ENCODE measurements around the gene SLC16A6. TPM values are rescaled to one million over a fixed set of nuclear protein-coding genes. Genes with fewer than 3 reads are reported as not detected.
"Not testable (repeated sequence)": the region's sequence is repeated elsewhere in the genome, so short reads cannot be mapped to it uniquely, and the experiment has no call there.

Gene SLC16A6
- total RNA-seq, 1 experiment from 2014 or later: 0.17 TPM

DNA sequence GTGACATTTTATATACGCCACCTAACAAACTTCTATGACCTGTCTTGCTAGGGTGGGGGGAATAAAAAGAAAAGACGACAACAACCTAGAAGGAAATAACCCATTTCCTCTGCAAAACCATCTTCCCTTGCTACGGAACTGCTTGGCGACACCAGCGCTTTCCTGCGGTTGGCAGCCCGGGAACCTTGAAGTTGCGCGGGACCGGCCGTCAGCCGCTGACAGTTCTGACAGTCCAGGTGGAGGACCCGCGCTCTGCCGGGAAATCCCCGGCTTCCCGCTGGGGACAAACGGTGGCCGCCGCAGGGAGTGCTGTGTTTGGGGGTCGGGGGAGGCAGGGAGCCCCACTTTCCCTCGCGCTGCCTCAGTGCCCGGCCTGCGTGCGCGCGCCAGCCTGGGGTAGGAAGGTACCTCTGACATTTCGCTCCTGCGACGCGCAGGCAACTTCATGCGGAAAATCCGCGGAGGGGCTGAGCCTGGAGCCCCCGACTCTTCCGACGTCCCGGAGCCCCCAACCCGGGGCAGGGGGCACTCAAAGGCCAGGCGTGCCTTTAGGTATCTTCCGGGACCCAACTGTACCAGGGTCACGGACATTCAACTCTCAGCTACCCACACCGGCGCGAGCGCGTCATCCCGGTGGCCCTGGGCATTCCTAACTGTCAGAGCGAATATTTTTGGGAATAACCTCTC is 516 bp downstream of the SLC16A6 start:
- no peak for DNase-seq (ENCODE audit: low read depth)

DNA sequence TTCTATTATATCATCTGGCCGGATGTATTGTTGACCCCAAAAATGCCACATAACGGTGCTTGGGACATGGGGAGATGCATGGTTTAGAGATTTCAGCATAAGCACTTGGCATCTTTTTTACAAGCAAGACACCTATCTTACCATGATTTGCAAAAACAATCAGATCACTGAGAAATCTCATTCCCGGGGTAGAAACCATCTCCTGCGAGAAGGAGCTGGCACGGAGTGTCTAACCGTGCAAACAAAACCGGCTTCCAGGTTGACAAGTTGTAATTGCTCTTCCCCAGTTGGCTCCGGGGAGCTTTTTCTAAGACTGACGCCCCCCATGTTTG is 1.0 kb downstream of the SLC16A6 start:
- no peak for DNase-seq (ENCODE audit: low read depth)

DNA sequence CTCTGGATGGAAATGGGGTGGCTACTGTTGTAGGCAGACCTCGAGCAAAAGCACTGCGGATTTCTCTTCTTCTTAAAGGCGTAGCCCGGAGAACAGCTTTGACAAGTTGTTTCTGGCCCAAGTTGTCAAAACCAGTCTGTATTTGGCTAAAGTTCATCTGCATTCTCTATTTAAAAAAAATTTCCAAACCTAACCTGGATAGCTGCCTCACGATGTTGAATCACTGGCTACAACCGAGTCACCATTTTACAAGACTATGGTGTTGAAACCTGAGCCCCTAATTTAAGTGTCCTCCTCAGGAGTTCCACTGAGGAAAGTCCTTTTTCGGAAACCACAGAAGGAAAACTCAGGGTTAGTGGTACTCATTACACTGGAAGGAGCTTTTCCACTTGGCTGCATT is 1.5 kb downstream of the SLC16A6 start:
- no peak for DNase-seq (ENCODE audit: low read depth)

DNA sequence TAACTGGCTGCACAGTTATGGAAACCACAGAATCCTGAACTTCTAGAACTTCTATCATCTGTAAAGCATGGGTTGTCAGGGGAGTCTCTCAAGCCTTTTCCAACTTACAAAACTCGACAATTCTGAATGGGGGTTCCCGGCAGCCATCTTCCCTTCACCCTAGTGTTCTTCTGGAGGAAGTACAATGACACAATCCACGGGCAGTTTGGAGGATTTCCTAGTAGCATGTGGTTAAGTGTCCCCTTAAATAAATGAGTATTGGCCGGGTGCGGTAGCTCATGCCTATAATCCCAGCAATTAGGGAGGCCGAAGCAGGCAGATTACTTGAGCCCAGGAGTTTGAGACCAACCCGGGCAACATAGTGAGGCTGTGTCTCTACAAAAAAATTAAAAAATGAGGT is 2.1 kb downstream of the SLC16A6 start:
- no peak for DNase-seq (ENCODE audit: low read depth)

DNA sequence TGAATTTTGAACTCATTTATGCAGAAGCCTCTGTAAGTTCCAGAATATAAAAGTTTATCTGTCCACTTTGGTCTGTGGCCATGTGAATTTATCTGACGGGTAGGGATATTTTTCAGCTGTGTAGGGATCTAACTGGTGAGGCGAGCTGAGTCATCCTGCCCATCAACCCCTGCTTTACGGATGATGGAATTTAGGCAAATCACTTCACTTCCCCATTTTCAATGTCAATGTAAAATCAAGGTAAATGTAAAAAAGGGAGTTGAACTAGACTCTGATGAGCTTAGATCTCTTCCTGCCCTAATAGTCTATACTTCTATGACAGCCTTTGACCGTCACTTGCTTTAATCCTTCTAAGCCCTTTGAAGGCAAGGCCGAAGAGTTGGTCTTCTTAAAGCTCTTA is 2.6 kb downstream of the SLC16A6 start:
- DNase-seq (ENCODE audit: low read depth): no peak

DNA sequence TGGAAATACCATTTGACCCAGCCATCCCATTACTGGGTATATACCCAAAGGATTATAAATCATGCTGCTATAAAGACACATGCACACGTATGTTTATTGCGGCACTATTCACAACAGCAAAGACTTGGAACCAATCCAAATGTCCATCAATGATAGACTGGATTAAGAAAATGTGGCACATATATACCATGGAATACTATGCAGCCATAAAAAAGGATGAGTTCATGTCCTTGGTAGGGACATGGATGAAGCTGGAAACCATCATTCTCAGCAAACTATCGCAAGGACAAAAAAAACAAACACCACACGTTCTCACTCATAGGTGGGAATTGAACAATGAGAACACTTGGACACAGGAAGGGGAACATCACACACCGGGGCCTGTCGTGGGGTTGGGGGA is 9.0 kb downstream of the SLC16A6 start:
- DNase-seq (ENCODE audit: low read depth): not testable (repeated sequence)

DNA sequence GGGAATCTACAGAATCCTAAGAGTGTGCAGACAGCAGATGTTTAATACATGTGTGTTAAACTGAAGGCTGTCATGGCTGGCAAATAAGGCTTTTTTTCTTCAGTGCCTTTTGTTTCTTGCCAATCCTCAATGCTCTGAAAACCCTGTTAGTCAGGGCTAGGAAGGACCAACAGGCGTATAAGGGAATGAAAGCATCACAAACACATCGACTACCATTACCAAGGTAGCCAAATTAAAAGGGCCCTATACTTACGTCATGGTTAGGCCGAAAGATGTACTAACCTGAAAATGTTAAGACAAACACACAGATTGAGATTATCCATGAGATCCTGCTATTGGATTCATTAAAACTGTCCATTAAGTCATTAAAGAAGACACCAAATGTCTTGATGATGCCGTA is 13.1 kb downstream of the SLC16A6 start:
- no peak for DNase-seq (ENCODE audit: low read depth)

DNA sequence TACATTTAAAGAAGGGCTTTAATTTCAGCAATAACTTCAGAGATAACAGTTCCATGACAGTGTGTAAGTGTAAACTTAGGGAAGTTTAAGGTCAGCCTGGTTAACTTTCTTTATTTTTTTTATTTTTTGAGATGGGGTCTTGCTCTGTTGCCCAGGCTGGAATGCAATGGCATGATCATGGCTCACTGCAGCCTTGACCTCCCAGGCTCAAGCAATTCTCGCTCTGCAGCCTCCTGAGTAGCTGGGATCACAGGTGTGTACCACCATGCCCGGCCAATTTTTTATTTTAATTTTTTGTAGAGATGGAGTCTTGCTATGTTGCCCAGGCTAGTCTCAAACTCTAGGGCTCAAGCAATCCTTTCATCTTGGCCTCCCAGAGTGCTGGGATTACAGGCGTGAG is 14.6 kb downstream of the SLC16A6 start:
- DNase-seq (ENCODE audit: low read depth): not testable (repeated sequence)

DNA sequence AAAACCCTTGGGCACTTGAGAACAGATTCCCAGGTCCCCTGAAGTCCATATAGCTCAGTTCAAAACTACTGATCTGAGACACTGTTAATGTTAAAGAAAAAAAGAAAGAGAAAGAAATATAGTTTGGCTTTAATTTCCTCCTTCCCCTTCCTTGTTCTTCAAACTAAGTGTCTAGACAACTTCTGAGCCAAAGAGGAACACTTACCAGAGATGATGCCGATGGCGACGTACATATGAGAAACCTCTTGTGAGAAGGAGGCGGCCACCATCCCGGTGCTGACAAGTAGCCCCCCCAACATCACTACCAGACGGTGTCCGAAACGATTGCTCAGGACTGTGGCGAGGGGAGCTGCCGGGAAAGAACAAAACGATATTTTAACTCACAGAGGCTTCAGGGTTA is 17.2 kb downstream of the SLC16A6 start:
- no peak for DNase-seq (ENCODE audit: low read depth)

DNA sequence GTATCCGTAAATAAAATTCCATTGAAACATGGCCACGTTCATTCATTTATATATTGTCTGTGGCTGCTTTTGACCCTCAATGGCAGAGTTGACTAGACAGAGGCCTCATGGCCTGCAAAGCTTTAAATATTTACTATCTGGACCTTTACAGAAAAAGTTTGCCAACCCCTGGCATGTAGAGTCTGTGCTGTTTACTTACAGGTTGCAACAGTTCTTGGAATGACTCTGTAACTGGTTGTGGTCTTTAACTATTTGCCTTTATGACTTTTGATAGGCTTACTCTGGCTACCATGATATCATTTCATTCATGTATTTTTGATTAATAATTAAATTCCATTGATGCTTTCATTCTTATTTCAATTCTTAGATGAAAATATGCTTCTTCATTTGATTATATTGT is 25.1 kb downstream of the SLC16A6 start:
- not testable (repeated sequence) for DNase-seq (ENCODE audit: low read depth)

DNA sequence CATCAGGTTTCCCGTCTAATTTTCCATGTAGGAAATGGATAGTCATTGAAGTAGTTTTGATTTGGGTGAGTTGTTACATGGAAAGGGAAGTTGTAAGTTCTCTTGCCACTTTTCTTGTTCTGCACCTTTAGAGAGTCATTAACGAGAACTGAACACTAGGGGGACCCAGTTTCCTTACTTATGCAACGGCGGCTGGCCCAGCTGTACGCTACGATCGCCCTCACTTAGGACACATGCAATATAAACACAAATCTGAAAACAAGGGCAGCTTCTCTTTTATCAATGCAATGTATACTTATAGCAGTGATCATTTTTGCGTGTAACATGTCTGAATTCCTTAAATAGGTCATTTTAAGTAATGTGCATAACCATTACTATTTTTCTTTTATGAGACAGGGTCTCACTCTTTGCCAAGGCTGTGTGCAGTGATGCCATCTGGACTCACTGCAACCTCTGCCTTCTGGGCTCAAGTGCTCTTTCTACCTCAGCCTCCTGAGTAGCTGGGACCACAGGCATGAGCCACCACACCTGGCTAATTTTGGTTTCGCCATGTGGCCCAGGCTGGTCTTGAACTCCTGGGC is 27.7 kb downstream of the SLC16A6 start:
- DNase-seq (ENCODE audit: low read depth): peak; percentile 41

DNA sequence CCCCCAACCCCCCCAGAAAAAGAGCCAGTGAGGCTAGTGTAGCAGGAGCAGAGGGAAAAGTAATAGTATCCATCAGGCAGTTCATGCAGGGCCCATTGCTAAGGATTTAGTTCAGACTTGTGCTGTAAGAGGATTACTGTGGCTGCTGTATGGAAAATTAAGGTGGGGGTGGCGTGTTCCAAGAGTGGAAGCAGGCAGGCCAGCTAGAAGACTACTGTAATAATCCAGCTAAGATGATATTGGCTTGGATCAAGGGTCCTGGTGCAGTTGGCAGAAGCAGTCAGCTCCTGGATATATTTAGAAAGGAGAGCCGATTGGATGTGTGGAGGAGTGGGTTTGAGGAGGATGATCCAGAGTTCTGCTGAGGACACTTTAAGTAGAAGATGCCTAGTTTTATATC is 28.5 kb downstream of the SLC16A6 start:
- DNase-seq (ENCODE audit: low read depth): not testable (repeated sequence)

DNA sequence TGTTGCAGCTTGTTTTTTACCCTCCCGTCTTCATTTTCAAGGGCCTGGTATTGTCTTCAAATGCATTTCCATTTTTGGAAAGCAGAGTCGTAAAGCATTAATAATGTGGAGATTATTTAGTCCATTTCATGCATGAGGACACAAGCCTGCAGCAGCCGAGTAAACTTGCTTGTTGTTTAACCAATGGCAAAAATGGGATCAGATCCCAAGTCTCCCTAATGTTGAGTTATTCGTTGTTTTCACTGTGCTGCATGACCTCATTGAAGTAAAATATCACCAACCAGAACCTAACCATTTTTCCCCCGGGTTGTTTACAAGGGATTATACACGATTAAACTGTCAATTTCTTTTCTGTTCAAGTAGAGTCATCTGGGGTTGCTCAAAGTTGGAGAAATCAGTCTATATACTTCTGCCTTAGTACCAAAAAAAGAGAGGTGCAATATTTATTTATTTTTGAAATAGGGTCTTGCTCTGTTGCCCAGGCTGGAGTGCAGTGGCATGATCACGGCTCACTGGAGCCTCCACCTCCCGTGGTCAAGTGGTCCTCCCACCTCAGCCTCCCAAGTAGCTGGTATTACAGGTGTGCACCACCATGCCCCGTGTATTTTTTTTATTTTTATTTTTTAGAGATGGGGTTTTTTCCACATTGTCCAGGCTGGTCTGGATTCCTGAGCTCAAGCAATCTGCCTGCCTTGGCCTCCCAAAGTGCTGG is 30.7 kb downstream of the SLC16A6 start:
- DNase-seq (ENCODE audit: low read depth): no peak

DNA sequence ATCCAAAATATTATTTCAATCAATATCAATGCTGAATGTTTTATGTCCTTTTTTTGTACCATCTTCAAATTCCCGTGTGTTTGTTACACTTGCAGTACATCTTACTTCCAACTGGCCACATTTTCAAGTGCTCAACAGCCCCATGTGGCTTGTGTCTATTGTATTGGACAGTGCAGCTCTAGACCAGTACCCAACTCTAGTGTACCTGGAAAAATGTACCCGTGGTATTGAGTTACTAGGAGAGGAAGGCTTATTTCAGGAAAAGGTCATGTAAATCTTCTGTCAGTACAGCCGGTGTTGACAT is 31.3 kb downstream of the SLC16A6 start:
- not testable (repeated sequence) for DNase-seq (ENCODE audit: low read depth)

DNA sequence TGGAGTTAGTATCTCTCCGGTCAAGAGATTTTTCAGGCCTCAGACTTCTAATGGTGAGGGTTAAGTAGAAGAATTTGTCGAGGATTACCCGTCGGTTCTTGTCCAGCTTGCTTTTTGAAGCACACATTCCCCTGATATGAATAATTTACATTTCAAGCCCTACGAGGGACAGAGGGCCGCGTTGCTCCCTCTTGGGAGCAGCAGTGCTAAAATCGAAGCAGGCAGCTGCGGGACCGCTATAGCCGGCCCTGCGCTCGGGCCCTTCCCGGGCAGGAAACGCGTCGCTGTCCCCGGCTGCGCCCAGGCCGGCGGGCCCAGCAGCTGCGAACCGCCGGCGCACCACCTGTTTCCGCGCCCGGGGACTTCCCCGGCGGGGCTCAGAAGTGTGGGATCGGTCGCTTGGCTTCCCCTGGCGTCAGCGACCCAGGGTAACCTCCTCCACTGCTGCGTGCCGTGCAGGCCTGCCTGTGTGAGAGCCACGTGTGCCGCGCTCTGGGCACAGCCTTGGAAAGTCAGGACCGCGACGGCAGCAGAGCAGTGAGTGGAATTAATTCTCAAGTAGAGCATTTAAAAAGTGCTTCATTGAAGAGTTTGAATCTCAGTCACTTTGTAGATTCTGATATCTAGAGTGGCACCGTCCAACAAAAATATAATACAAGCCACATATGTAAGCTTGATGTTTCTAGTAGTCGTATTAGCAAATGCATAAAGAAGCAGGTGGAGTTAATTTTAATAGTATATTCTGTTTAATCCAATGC is 31.9 kb downstream of the SLC16A6 start:
- peak; percentile 58 for DNase-seq (ENCODE audit: low read depth)

DNA sequence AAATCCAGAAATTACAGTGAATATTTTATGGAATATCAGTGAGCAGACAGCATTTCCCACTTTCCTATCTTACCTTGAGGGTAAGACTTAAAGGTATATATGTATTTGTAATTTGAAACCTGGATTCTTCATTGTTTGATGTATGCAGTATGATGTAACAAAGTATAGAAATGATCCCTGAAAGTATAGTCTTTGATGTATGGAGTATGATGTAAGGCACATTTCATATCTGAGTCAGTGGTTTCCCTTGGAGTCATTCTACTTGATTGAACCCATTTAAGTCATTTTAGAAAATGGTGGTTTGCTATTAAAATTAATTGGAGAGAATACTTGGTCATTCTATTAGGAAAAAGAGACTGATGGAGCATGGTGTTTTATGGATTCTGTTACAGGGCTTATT is 33.0 kb downstream of the SLC16A6 start:
- DNase-seq (ENCODE audit: low read depth): no peak

DNA sequence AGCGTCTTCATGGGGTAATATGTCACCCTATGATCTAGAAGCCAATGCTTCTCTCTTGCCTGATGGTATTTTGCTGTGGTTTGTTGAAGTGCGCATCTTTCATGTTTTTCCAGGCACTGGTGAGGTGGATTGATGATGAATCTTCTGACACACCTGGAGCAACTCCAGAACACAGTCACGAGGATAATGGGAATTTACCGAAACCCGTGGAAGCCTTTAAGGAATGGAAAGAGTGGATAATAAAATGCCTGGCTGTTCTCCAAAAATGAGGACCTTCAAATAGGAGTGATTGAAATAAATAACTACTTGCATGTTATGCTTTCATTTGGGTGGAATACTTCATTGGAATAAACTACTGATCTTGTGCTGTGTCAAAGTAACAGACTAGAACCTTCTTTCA is 34.2 kb downstream of the SLC16A6 start:
- not testable (repeated sequence) for DNase-seq (ENCODE audit: low read depth)

DNA sequence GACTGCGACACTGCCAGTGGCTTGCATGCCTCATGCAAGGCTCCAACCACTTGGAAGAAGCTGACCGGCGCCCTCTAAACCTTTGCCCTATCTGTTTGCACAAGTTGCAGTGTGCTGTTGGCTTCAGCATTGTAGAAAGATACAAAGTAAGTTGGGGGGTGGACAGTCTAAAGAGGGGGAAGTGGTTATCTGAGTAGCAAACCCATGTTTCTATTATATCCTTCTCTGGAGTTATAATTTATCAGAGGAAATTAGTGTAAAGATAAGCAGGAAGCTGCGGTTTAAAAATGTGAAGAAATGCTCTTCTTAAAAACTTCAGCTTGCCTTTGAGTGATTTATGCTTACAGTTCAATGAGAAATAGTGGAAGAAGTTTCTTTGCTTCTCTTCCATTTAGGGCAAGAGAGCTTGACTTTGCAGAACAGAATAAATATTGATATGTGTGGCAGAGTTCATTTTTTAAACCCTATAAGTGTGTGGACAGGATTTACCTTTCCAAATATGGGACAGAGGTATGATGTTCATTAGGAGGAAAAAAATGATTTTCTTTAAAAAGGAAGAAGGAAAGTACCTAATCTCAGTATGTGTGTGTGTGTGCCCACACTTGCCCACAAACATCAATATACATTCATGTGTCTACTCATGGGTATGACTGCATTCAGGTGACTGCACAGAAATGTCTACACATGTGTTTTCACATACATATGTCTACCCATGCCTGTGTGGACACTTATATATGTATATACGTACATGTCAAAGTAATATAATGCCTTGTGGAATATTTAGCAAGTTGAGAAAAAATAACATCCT is 35.0 kb downstream of the SLC16A6 start:
- no peak for DNase-seq (ENCODE audit: low read depth)

DNA sequence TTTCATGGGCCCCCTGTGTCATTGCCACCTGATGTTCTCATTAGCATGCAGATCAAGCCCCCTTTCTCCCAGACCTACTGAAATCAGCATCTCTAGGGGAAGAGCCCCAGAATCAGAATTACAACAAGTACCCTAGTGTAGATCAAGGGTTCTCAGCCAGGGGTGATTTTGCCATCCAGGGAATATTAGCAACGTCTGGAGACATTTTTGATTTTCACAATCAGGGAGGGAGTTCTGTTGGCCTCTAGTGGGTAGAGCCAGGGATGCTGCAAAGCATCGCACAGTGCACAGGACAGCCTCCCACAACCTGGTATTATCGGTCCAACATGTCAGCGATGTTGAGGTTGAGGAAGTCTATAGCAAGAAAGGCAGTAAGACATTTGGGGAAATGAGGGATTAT is 35.8 kb downstream of the SLC16A6 start:
- no peak for DNase-seq (ENCODE audit: low read depth)

DNA sequence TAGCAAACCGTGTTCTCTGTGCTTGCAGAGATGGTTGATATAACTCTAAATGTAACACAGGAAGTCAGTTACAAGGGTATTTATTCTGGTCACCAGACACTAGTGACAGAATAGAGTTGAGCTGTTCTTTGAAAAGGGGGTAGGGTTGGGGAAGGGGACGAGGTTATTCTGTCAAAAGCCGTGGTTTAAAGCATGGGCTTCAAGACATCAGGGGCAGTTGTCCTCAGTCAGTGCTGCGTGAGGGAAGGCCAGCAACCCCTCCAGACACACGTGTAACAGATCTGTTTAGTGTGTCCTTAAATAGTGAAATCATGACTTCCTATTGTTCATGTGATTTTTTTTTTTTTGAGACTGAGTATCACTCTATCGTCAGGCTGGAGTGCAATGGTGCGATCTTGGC is 37.5 kb downstream of the SLC16A6 start:
- not testable (repeated sequence) for DNase-seq (ENCODE audit: low read depth)

DNA sequence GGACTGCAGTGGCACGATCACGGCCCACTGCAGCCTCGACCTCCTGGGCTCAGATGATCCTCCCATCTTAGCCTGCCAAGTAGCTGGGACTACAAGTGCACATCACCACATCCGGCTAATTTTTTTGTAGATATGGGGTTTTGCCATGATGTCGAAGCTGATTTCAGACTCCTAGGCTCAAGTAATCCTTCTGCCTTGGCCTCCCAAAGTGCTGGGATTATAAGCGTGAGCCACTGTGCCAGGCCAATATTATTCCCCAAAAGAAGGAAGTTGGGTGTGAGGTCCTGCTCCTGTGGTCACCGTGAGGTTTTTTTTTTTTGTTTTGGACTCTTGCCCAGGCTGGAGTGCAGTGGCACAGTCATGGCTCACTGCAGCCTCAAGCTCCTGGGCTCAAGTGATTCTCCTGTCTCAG is 41.6 kb downstream of the SLC16A6 start:
- peak; percentile 11 for DNase-seq (ENCODE audit: low read depth)

DNA sequence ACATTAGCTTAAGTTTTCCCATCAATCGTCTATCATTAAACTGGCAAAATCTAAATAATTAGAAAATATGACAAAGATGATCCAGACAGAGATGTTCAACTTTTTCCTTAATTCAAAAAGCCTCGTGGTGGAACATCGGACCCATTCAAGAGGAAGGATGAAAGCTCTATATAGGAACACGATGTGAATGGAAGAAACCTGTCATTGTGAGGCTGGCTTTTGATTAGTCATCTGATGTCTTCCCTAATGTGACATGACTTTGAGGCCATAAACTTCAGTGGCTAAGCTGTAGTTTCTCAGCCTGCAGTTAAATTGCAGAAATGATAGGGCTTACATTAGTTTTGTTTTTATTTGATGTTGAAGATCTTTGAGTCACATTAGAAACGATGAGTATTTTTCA is 42.0 kb downstream of the SLC16A6 start:
- DNase-seq (ENCODE audit: low read depth): no peak
